Naive thymus-derived CD4-positive, alpha-beta T cell (primary cell): Measurements from ENCODE around the gene SLF2. TPM values are rescaled to one million over a fixed set of nuclear protein-coding genes. Genes with fewer than 3 reads are reported as not detected.

Source experiments
- ATAC-seq: fragments of 150-1000 bp; cut with Tn5 transposase; 2 replicates; pipeline ENCODE4 v1.10.0; 2021; ENCODE audit warnings: mild to moderate bottlenecking, moderate library complexity
- CTCF ChIA-PET: fragments of 350-600 bp; sonication (Branson Sonifier 250); formaldehyde crosslinking; loops from one replicate; lab custom pipeline; 2021; ENCODE audit warnings: antibody characterized with exemption; lab: Charles Lee
- POLR2A ChIA-PET: fragments of 350-600 bp; sonication (Branson Sonifier 250); formaldehyde crosslinking; loops from one replicate; lab custom pipeline; 2021; ENCODE audit warnings: antibody characterized with exemption, inconsistent platforms; lab: Charles Lee
- DNase-seq, 9 donors: peaks; one replicate each; pipeline versions ENCODE4 v3.0.0 to v3.0.0-alpha.2; 2020 to 2022; ENCODE audit warnings: mixed read lengths in 1 of 9
- H3K27ac ChIP-seq: one replicate; pipeline ENCODE4 v1.7.0; 2013; ENCODE audit warnings: mild to moderate bottlenecking, low read depth, low read length, moderate library complexity
- H3K27me3 ChIP-seq, 2 donors: one replicate each; pipeline ENCODE4 v1.7.0; 2013; ENCODE audit warnings: low read length in 2 of 2, mild to moderate bottlenecking in 2 of 2, moderate library complexity in 2 of 2; ENCODE audit not compliant: control insufficient read depth in 2 of 2, insufficient read depth in 2 of 2
- H3K36me3 ChIP-seq, 3 experiments: 1 replicate in 2 of 3; 2 replicates in 1 of 3; pipeline ENCODE4 v1.7.0; 2013; ENCODE audit warnings: low read length in 3 of 3, mild to moderate bottlenecking in 3 of 3, moderate library complexity in 1 of 3; ENCODE audit not compliant: insufficient read depth in 3 of 3, control insufficient read depth in 2 of 3
- H3K4me1 ChIP-seq, 2 donors: one replicate each; pipeline ENCODE4 v1.7.0; 2013; ENCODE audit warnings: low read length in 2 of 2, mild to moderate bottlenecking in 2 of 2, moderate library complexity in 1 of 2; ENCODE audit not compliant: control insufficient read depth in 2 of 2, insufficient read depth in 2 of 2
- H3K4me3 ChIP-seq: 2 replicates; pipeline ENCODE4 v1.7.0; 2013; ENCODE audit warnings: mild to moderate bottlenecking, low read length
- H3K9me3 ChIP-seq, 3 experiments: 1 replicate in 2 of 3; 2 replicates in 1 of 3; pipeline ENCODE4 v1.7.0; 2013; ENCODE audit warnings: low read length in 3 of 3; ENCODE audit not compliant: control insufficient read depth in 2 of 3
- H3K27ac Mint-ChIP-seq, 9 donors: one replicate each; pipeline ENCODE4 v1.8.0; 2020 to 2022; ENCODE audit warnings: mixed read lengths in 9 of 9, mild to moderate bottlenecking in 8 of 9, moderate library complexity in 5 of 9, inconsistent platforms in 2 of 9
- H3K27me3 Mint-ChIP-seq, 5 donors: one replicate each; pipeline ENCODE4 v1.8.0; 2021 to 2022; ENCODE audit warnings: mixed read lengths in 5 of 5, mild to moderate bottlenecking in 1 of 5
- H3K36me3 Mint-ChIP-seq, 5 donors: one replicate each; pipeline ENCODE4 v1.8.0; 2020 to 2022; ENCODE audit warnings: mixed read lengths in 5 of 5, mild to moderate bottlenecking in 3 of 5, inconsistent platforms in 1 of 5
- H3K4me1 Mint-ChIP-seq, 7 donors: one replicate each; pipeline ENCODE4 v1.8.0; 2020 to 2022; ENCODE audit warnings: mixed read lengths in 7 of 7, mild to moderate bottlenecking in 3 of 7, inconsistent platforms in 1 of 7
- H3K4me3 Mint-ChIP-seq, 10 donors: one replicate each; pipeline ENCODE4 v1.8.0; 2020 to 2022; ENCODE audit warnings: mild to moderate bottlenecking in 10 of 10, mixed read lengths in 10 of 10, moderate library complexity in 6 of 10, inconsistent platforms in 2 of 10
- H3K9me3 Mint-ChIP-seq, 11 donors: one replicate each; pipeline ENCODE4 v1.8.0; 2020 to 2022; ENCODE audit warnings: mixed read lengths in 11 of 11, mild to moderate bottlenecking in 4 of 11, inconsistent platforms in 1 of 11, moderate library complexity in 1 of 11
- intact Hi-C, 2 donors: fragments of 100-400 bp; cut with micrococcal nuclease; formaldehyde crosslinking; loops; one replicate each; pipeline ENCODE4 v1.15.1; 2023
- polyA plus RNA-seq, 2 donors: library from polyadenylated mRNA; unstranded; fragments of 300-500 nt; fragmentation: Illumina TruSeq; gene quantifications; one replicate each; pipeline ENCODE4 v1.2.3, GENCODE V29; 2021
- total RNA-seq, 6 experiments: library from RNA in 5 of 6; stranded (reverse) in 5 of 6; gene quantifications; 1 replicate in 5 of 6; 2 replicates in 1 of 6; pipeline ENCODE4 v1.2.3 and lab custom pipeline; 2021 to 2026

Gene SLF2
- total and polyA plus RNA-seq, 7 experiments from 2014 or later, result 10.9 to 43.7 (median 24.0) TPM

DNA sequence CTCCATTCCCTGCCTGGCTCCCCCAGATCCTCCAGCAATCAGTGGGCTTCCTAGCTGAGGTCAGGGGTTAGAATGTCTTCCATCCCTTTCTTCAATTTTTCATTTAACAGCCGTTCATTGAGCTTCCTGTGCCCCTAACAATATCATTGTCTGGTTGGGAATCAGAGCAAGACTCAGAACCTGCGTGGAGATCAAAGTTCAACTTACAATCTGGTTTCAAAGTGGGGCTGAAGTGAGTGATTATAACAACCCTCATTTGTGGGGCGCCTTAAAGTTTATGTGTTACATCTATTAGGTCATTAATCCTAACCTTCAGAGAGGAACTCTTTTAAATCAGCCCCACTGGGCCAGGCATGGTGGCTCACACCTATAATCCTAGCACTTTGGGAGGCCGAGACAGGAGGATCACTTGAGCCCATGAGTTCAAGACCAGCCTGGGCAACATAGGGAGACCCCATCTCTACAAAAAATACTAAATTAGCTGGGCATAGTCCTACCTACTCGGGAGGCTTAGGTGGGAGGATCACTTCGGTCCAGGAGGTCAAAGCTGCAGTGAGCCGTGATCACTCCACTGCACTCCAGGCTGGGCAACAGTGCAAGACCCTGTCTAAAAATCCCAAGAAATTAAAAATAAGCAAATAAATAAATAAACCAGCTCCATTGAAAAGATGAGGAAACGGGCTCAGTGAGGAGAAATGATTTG lies 45.4 kb upstream of the SLF2 start:
- no peaks in the 10 kb centered on the region for H3K9me3 Mint-ChIP-seq
- intact Hi-C loops, result no loop called here
- no peak overlapping the region for H3K27ac ChIP-seq
- DNase-seq (no peak), ATAC-seq (no peak)
- peaks cover 2 to 6% (median 5%) of the 10 kb centered on the region in 7 donors for H3K4me1 Mint-ChIP-seq
- no peak overlapping the region for H3K27ac Mint-ChIP-seq
- H3K27me3 ChIP-seq, result peaks cover 0 to 3% of the 10 kb centered on the region in 2 donors
- no peaks in the 10 kb centered on the region for H3K36me3 ChIP-seq
- ChIA-PET POLR2A (no interaction called here), CTCF (interaction anchor here (0.6 to 0.7 kb wide), 2 partner anchors 147 to 307 kb away, joined by 3 to 5 read pairs; no protein-coding TSS in a partner anchor)
- peaks cover 25 to 38% (median 34%) of the 10 kb centered on the region in 5 donors for H3K27me3 Mint-ChIP-seq
- H3K4me1 ChIP-seq, result no peaks in the 10 kb centered on the region
- no peaks in the 10 kb centered on the region for H3K9me3 ChIP-seq
- peaks cover 0 to 3% (median 0%) of the 10 kb centered on the region in 5 donors for H3K36me3 Mint-ChIP-seq
- no peak overlapping the region for H3K4me3 Mint-ChIP-seq
- no peak overlapping the region for H3K4me3 ChIP-seq

DNA sequence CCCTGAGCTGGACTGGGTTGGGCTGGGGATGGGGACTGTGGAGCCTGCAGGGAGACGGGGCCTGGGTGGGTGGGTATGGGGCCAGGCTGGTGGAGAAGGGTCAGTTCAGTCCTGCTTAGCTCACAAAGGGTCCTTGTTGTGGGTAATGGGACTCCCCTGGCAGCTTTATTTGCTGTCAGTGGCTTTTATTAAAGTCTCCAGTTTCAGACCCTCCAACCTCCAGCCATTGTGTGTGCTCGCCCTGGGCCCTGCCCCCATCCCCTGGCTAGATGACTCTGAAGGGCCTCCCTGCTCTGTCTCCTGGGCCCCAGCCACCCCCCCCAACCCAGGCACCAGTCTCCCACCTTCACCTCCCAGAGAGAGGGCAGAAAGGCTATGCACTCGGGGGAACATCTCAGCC lies 44.4 kb upstream of the SLF2 start:
- peaks cover 19 to 32% (median 29%) of the 10 kb centered on the region in 5 donors for H3K27me3 Mint-ChIP-seq

DNA sequence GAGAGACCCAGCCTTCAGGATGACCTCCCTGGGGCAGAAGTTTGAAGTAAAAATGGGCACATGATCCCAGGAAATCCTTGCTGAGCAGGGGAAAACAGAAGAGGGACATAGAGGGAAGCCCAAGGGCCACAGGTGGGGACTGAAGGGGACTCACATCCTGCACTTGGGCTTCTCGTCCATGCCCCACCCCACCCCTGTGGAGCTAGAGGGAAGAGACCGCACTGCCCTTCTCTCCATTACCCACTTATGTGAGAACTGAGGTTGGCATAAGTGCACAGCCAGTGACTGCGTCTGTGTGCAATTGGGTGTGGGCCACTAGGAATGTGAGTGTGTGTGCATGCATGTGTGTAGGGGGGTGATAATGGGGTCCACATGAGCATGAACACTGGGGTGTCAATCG lies 43.4 kb upstream of the SLF2 start:
- H3K27me3 ChIP-seq, result peaks cover 0 to 3% of the 10 kb centered on the region in 2 donors
- no peak overlapping the region for H3K27ac Mint-ChIP-seq
- no peaks in the 10 kb centered on the region for H3K36me3 ChIP-seq
- POLR2A ChIA-PET, result no interaction called here
- H3K9me3 ChIP-seq, result no peaks in the 10 kb centered on the region
- H3K4me1 Mint-ChIP-seq, result peaks cover 4 to 6% (median 5%) of the 10 kb centered on the region in 7 donors
- H3K9me3 Mint-ChIP-seq, result no peaks in the 10 kb centered on the region
- H3K27ac ChIP-seq, result no peak overlapping the region
- H3K4me3 ChIP-seq, result no peak overlapping the region
- H3K4me1 ChIP-seq, result no peaks in the 10 kb centered on the region
- DNase-seq (no peak), ATAC-seq (no peak)
- CTCF ChIA-PET, result no interaction called here
- H3K27me3 Mint-ChIP-seq, result peaks cover 19 to 33% (median 27%) of the 10 kb centered on the region in 5 donors
- intact Hi-C loops, result no loop called here
- H3K36me3 Mint-ChIP-seq, result no peaks in the 10 kb centered on the region
- no peak overlapping the region for H3K4me3 Mint-ChIP-seq

More for the DNA sequence above, 44.4 kb upstream of the SLF2 start:
- no peak overlapping the region for H3K4me3 ChIP-seq
- no peaks in the 10 kb centered on the region for H3K36me3 ChIP-seq
- H3K9me3 ChIP-seq, result no peaks in the 10 kb centered on the region
- Mint-ChIP-seq H3K4me3 (no peak overlapping the region), H3K27ac (no peak overlapping the region), H3K4me1 (peaks cover 2 to 6% (median 5%) of the 10 kb centered on the region in 7 donors), H3K9me3 (no peaks in the 10 kb centered on the region), H3K36me3 (no peaks in the 10 kb centered on the region)
- DNase-seq, result no peak
- ChIA-PET CTCF (no interaction called here), POLR2A (no interaction called here)
- H3K27ac ChIP-seq, result no peak overlapping the region
- H3K4me1 ChIP-seq, result no peaks in the 10 kb centered on the region
- no peak for ATAC-seq
- intact Hi-C loops, result no loop called here
- peaks cover 0 to 3% of the 10 kb centered on the region in 2 donors for H3K27me3 ChIP-seq

DNA sequence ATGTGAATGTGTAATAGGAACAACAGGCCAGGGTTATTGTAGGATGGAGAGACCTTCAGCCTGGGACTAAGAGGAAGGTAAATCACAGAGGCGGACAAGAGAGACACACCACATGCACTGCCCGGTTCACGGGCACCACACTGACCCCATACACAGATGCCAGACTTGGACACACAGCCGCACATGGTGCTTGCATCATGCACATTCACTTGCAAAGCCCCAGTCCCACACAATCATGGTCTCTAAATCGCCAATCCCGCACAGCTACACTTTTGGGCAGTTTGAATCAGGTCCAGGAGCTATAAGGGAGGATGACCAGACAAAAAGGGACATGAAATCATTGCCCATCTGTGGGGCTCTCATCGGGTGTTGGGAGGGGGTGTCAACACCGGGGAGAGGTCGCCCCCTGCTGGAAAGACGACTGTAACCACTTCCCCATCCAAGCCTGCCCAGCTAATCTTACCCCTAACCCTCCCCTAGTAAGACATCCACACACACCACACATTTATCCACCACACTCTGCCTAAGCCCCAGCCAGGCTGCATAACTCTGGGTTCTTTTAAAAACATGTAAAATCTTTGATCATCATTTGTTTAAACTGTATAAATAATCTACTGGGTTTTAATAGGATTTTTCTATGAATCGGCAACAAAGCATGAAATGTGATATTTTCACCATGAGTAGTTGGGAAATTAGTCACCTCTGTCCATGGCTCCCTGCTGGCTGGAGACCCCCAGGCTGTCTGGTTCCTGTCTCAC lies 40.5 kb upstream of the SLF2 start:
- H3K9me3 Mint-ChIP-seq, result no peaks in the 10 kb centered on the region
- peaks cover 0 to 5% (median 0%) of the 10 kb centered on the region in 7 donors for H3K4me1 Mint-ChIP-seq
- Histone ChIP-seq H3K27me3 (no peaks in the 10 kb centered on the region), H3K9me3 (no peaks in the 10 kb centered on the region), H3K36me3 (no peaks in the 10 kb centered on the region), H3K4me3 (no peak overlapping the region), H3K27ac (no peak overlapping the region), H3K4me1 (no peaks in the 10 kb centered on the region)
- H3K27ac Mint-ChIP-seq, result no peak overlapping the region
- ChIA-PET CTCF (interaction anchor here (1.0 kb wide), 1 partner anchor 194 kb away, joined by 4 read pairs; no protein-coding TSS in a partner anchor), POLR2A (no interaction called here)
- H3K36me3 Mint-ChIP-seq, result no peaks in the 10 kb centered on the region
- intact Hi-C loops, result loop anchor here (1.0 to 5.0 kb wide), 2 partner anchors 200 to 310 kb away; no protein-coding TSS in a partner anchor
- H3K27me3 Mint-ChIP-seq, result peaks cover 2 to 19% (median 16%) of the 10 kb centered on the region in 5 donors
- no peak overlapping the region for H3K4me3 Mint-ChIP-seq
- DNase-seq (peak in 7 of 9 donors; percentile 18 to 64 (median 27)), ATAC-seq (peak; percentile 44)

DNA sequence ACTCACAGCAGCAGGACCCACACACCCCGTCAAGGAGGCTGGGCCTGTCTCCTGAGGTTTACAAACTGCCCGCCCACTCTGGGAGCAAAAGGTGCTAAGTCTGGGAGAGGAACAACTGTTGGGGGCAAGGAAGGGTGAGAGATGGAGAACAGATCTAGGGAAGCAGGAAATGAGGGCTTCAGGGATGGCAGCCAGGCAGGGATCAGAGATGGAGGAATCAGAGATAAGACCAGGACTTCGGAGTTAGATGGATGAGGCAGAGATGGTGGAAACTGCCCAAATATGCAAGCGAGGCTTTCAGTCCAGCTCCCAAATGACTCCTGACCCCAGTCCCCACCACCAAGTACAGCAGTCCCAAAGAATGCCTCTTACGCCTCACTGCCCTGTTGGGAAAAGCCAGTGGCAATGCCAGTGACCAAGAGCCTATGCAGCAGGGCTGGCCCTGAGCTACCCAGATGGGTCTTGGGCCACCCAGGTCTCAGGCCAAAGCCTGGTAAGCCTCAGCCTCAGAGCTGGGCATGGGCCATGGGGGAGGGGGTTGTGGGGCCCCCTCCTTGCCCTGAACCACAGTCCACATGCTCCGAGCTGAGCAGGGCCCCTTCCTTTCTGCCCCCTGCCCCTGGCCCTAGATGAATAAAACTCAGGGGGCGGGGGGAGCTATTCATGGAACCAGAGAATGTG lies 39.5 kb upstream of the SLF2 start:
- H3K4me3 ChIP-seq, result no peak overlapping the region
- Mint-ChIP-seq H3K27me3 (peaks cover 0 to 21% (median 13%) of the 10 kb centered on the region in 5 donors), H3K36me3 (no peaks in the 10 kb centered on the region), H3K4me3 (no peak overlapping the region), H3K4me1 (peaks cover 0 to 5% (median 0%) of the 10 kb centered on the region in 7 donors), H3K9me3 (no peaks in the 10 kb centered on the region), H3K27ac (no peak overlapping the region)
- no peaks in the 10 kb centered on the region for H3K36me3 ChIP-seq
- ChIA-PET CTCF (no interaction called here), POLR2A (no interaction called here)
- intact Hi-C loops, result loop anchor here in 1 of 2 donors (5.0 kb wide), 1 partner anchor 201 kb away; no protein-coding TSS in a partner anchor
- H3K9me3 ChIP-seq, result no peaks in the 10 kb centered on the region
- H3K27ac ChIP-seq, result no peak overlapping the region
- H3K4me1 ChIP-seq, result no peaks in the 10 kb centered on the region
- H3K27me3 ChIP-seq, result no peaks in the 10 kb centered on the region
- DNase-seq, result no peak
- no peak for ATAC-seq

DNA sequence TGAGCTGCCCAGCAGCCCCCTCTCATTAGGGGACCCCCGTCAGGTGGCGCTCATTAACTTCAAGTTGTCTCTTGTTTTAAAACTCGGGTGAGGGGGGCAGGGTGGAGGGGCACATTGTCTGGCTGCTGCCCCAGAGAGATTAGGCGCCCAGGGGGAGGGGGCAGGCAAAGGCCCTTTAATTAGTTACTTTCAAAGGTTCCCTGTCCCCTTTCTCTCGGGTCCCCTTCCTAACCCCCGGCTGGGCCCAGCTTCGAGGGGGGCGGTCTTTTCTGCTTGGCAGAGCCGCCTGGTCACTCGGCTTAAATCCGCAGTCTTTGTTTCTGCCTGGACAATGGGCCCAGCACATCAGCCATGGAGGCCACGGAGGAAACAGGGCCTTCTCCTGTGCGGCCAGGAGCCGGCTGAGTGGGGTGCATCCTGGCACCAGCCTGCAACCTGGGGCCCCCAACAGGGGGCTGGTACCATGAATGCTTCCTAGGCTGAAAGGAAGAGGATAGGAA lies 38.9 kb upstream of the SLF2 start:
- CTCF ChIA-PET, result no interaction called here
- POLR2A ChIA-PET, result interaction anchor here (0.6 kb wide), 1 partner anchor 30 kb away, joined by 3 read pairs; no protein-coding TSS in a partner anchor
- Histone ChIP-seq H3K4me3 (no peak overlapping the region), H3K27me3 (no peaks in the 10 kb centered on the region), H3K27ac (no peak overlapping the region), H3K4me1 (no peaks in the 10 kb centered on the region), H3K9me3 (no peaks in the 10 kb centered on the region), H3K36me3 (no peaks in the 10 kb centered on the region)
- Mint-ChIP-seq H3K4me3 (no peak overlapping the region), H3K36me3 (no peaks in the 10 kb centered on the region), H3K9me3 (no peaks in the 10 kb centered on the region), H3K27ac (no peak overlapping the region), H3K27me3 (peaks cover 0 to 21% (median 13%) of the 10 kb centered on the region in 5 donors), H3K4me1 (peaks cover 0 to 5% (median 0%) of the 10 kb centered on the region in 7 donors)
- ATAC-seq (no peak), DNase-seq (no peak)
- intact Hi-C loops, result loop anchor here in 1 of 2 donors (5.0 kb wide), 1 partner anchor 202 kb away; no protein-coding TSS in a partner anchor
